HT1080 (cell line): Measurements from ENCODE around the gene C2orf81. TPM values are rescaled to one million over a fixed set of nuclear protein-coding genes. Genes with fewer than 3 reads are reported as not detected.
"Not testable (repeated sequence)": the region's sequence is repeated elsewhere in the genome, so short reads cannot be mapped to it uniquely, and the experiment has no call there.

ENCODE experiments used
- DNase-seq: peaks from one replicate; pipeline ENCODE4 v3.0.0-alpha.2; 2015; ENCODE audit warnings: low read depth
- total RNA-seq: library from RNA; depleted of rRNA; stranded (reverse); fragments of >200 nt; shearing (Covaris generic); gene quantifications from 2 replicates; pipeline ENCODE4 v1.2.3, GENCODE V29; 2014

C2orf81 gene
- total RNA-seq, 1 experiment from 2014 or later: 2.2 TPM

- DNase-seq: no peak
Measured at GRCh38 chr2:74424139-74424992, 2.9 kb upstream of the C2orf81 start.

- DNase-seq: no peak
Measured at GRCh38 chr2:74423231-74424095, 2.0 kb upstream of the C2orf81 start.

GRCh38 chr2:74420443-74421103 lies 846 bp downstream of the C2orf81 start:
- DNase-seq: not testable (repeated sequence)

GRCh38 chr2:74420006-74420405 lies 1.4 kb downstream of the C2orf81 start:
- no peak for DNase-seq

- DNase-seq: no peak
Measured at GRCh38 chr2:74419345-74419744, 2.1 kb downstream of the C2orf81 start.

- no peak for DNase-seq
Measured at GRCh38 chr2:74418312-74418711, 3.1 kb downstream of the C2orf81 start.

- DNase-seq: no peak
Measured at GRCh38 chr2:74417763-74418162, 3.7 kb downstream of the C2orf81 start.

GRCh38 chr2:74417197-74417596 lies 4.2 kb downstream of the C2orf81 start:
- DNase-seq: no peak

- no peak for DNase-seq
Measured at GRCh38 chr2:74416778-74417177, 4.6 kb downstream of the C2orf81 start.

- no peak for DNase-seq
Measured at GRCh38 chr2:74415762-74416395, 5.5 kb downstream of the C2orf81 start.

- no peak for DNase-seq
Measured at GRCh38 chr2:74414881-74415761, 6.3 kb downstream of the C2orf81 start.

- DNase-seq: no peak
Measured at GRCh38 chr2:74414441-74414840, 7.0 kb downstream of the C2orf81 start.

- no peak for DNase-seq
Measured at GRCh38 chr2:74413001-74413698, 8.3 kb downstream of the C2orf81 start.

GRCh38 chr2:74407682-74408081 lies 13.7 kb downstream of the C2orf81 start:
- no peak for DNase-seq

GRCh38 chr2:74406035-74406434 lies 15.4 kb downstream of the C2orf81 start:
- DNase-seq: peak; percentile 69

- no peak for DNase-seq
Measured at GRCh38 chr2:74401891-74402290, 19.5 kb downstream of the C2orf81 start.

- peak; percentile 17 for DNase-seq
Measured at GRCh38 chr2:74399785-74400184, 21.6 kb downstream of the C2orf81 start.

- no peak for DNase-seq
Measured at GRCh38 chr2:74396149-74396548, 25.3 kb downstream of the C2orf81 start.

- DNase-seq: no peak
Measured at GRCh38 chr2:74393525-74393924, 27.9 kb downstream of the C2orf81 start.

GRCh38 chr2:74392449-74392743 lies 29.0 kb downstream of the C2orf81 start:
- DNase-seq: no peak
